Ascending aorta (tissue), 2 donors: ENCODE measurements around the gene USP17L26. TPM values are rescaled to one million over a fixed set of nuclear protein-coding genes. Genes with fewer than 3 reads are reported as not detected.
"Not testable (repeated sequence)": the region's sequence is repeated elsewhere in the genome, so short reads cannot be mapped to it uniquely, and the experiment has no call there.

ENCODE experiments used
- DNase-seq, 2 donors: peaks; one replicate each; pipeline ENCODE4 v3.0.0-alpha.2; 2019; ENCODE audit warnings: low spot score in 2 of 2
- H3K27ac ChIP-seq, 2 donors: fragments of 200-600 bp; sonication (generic); one replicate each; pipeline ENCODE4 v1.5.1; 2016 to 2017; ENCODE audit warnings: mild to moderate bottlenecking in 1 of 2
- H3K27me3 ChIP-seq: fragments of 200-600 bp; sonication (generic); one replicate; pipeline ENCODE4 v1.5.1; 2017
- H3K36me3 ChIP-seq, 2 donors: fragments of 200-600 bp; sonication (generic); one replicate each; pipeline ENCODE4 v1.5.1; 2016
- H3K4me1 ChIP-seq, 2 donors: fragments of 200-600 bp; sonication (generic); one replicate each; pipeline ENCODE4 v1.5.1; 2016 to 2017; ENCODE audit warnings: mild to moderate bottlenecking in 1 of 2
- H3K4me3 ChIP-seq, 2 donors: fragments of 200-600 bp; sonication (generic); one replicate each; pipeline ENCODE4 v1.5.1; 2016 to 2017; ENCODE audit warnings: mild to moderate bottlenecking in 1 of 2
- H3K9me3 ChIP-seq, 2 donors: fragments of 200-600 bp; sonication (generic); one replicate each; pipeline ENCODE4 v1.5.1; 2016
- intact Hi-C: fragments of 100-400 bp; cut with DNase I; formaldehyde crosslinking; loops from one replicate; pipeline ENCODE4 v1.15.1; 2023
- total RNA-seq: library from RNA; depleted of rRNA; stranded (reverse); fragments of >200 nt; gene quantifications from one replicate; pipeline ENCODE4 v1.1.0, GENCODE V29; 2016
- TF ChIP-seq, protein P1 (sequence below), 3 experiments: fragments of 200-600 bp in 2 of 3; fragments of 450-650 bp in 1 of 3; sonication (generic) in 2 of 3; IDR thresholded peaks; one replicate each; pipeline ENCODE4 v1.5.1; 2016 to 2019; ENCODE audit warnings: antibody characterized with exemption in 3 of 3, mild to moderate bottlenecking in 1 of 3, moderate library complexity in 1 of 3

USP17L26 gene
- total RNA-seq, 1 donor from 2014 or later = not detected

- H3K9me3 ChIP-seq, H3K27ac ChIP-seq, H3K36me3 ChIP-seq, H3K4me1 ChIP-seq, intact Hi-C loops, H3K27me3 ChIP-seq: not testable (repeated sequence)
- TF ChIP-seq, protein P1, sequence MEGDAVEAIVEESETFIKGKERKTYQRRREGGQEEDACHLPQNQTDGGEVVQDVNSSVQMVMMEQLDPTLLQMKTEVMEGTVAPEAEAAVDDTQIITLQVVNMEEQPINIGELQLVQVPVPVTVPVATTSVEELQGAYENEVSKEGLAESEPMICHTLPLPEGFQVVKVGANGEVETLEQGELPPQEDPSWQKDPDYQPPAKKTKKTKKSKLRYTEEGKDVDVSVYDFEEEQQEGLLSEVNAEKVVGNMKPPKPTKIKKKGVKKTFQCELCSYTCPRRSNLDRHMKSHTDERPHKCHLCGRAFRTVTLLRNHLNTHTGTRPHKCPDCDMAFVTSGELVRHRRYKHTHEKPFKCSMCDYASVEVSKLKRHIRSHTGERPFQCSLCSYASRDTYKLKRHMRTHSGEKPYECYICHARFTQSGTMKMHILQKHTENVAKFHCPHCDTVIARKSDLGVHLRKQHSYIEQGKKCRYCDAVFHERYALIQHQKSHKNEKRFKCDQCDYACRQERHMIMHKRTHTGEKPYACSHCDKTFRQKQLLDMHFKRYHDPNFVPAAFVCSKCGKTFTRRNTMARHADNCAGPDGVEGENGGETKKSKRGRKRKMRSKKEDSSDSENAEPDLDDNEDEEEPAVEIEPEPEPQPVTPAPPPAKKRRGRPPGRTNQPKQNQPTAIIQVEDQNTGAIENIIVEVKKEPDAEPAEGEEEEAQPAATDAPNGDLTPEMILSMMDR (IDR thresholded peaks at IDR 0.05) = peak in 2 of 3 experiments; percentile 38 to 51
- H3K4me3 ChIP-seq = peak overlapping the region in 1 of 2 donors; percentile 54
- peak in 1 of 2 donors; percentile 71 for DNase-seq
Measured at GRCh38 chr4:9381012-9381534, 46.6 kb downstream of the USP17L26 start.

DNA sequence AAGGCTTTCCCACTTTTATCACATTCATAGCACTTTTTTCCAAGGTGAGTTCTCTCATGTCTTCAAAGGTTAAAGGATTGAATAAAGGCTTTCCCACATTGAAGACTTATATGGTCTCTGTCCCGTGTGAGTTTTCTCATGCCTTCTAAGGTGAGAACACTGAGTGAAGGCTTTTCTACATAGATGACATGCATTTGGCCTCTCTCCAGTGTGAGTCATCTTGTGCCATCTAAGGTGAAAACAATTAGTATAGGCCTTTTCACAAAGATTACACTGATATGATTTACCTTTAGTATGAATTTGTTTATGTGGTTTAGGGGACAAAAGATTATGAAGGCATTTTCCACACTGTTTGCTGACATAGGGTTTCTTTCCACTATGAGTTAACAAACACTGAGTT lies 49.7 kb downstream of the USP17L26 start:
- TF ChIP-seq, protein P1 (IDR thresholded peaks at IDR 0.05) = no peak
- H3K36me3 ChIP-seq = no peaks in the 10 kb centered on the region
- DNase-seq = no peak
- no peak overlapping the region for H3K27ac ChIP-seq
- no peaks in the 10 kb centered on the region for H3K4me1 ChIP-seq
- H3K9me3 ChIP-seq = no peaks in the 10 kb centered on the region
- no peak overlapping the region for H3K4me3 ChIP-seq
- intact Hi-C loops = no loop called here
- H3K27me3 ChIP-seq = no peaks in the 10 kb centered on the region

Other genes starting within 250 kb of the USP17L26 start
- gene FAM90A26, start 164.2 kb upstream of the USP17L26 start, total RNA-seq = not detected
- gene USP17L10, start 124.0 kb upstream of the USP17L26 start, total RNA-seq = not detected
- not detected for gene USP17L11, start 119.3 kb upstream of the USP17L26 start, total RNA-seq
- not detected for gene USP17L12, start 114.5 kb upstream of the USP17L26 start, total RNA-seq
- not detected for gene USP17L13, start 109.8 kb upstream of the USP17L26 start, total RNA-seq
- not detected for gene USP17L15, start 100.3 kb upstream of the USP17L26 start, total RNA-seq
- gene USP17L17, start 90.8 kb upstream of the USP17L26 start, total RNA-seq = not detected
- gene USP17L18, start 86.0 kb upstream of the USP17L26 start, total RNA-seq = not detected
- gene USP17L19, start 81.3 kb upstream of the USP17L26 start, total RNA-seq = not detected
- gene USP17L20, start 76.5 kb upstream of the USP17L26 start, total RNA-seq = not detected
- not detected for gene USP17L21, start 71.8 kb upstream of the USP17L26 start, total RNA-seq
- not detected for gene USP17L22, start 67.0 kb upstream of the USP17L26 start, total RNA-seq
- gene USP17L24, start 9.5 kb upstream of the USP17L26 start, total RNA-seq = not detected
- not detected for gene USP17L25, start 4.7 kb upstream of the USP17L26 start, total RNA-seq
- not detected for gene USP17L5, start 4.7 kb downstream of the USP17L26 start, total RNA-seq
- not detected for gene USP17L27, start 9.5 kb downstream of the USP17L26 start, total RNA-seq
- gene USP17L28, start 14.2 kb downstream of the USP17L26 start, total RNA-seq = not detected
- gene USP17L29, start 19.0 kb downstream of the USP17L26 start, total RNA-seq = not detected
- not detected for gene USP17L30, start 28.5 kb downstream of the USP17L26 start, total RNA-seq
- not detected for gene DEFB131A, start 109.8 kb downstream of the USP17L26 start, total RNA-seq